Colon (tissue), 2 donors: ENCODE measurements around the gene LTK.

ENCODE experiments used
- FAIRE-seq: peaks from 2 replicates; lab custom pipeline; 2012; peaks lifted over from hg19 to GRCh38; lab: Jason Lieb, UNC
- donor health status: control.
- donor health status: control.

The LTK gene

GRCh38 chr15:41498657-41499056 is 15.0 kb downstream of the LTK start:
- no peak for FAIRE-seq

GRCh38 chr15:41495736-41496599 is 17.7 kb downstream of the LTK start:
- no peak for FAIRE-seq

- FAIRE-seq = no peak
These were observed 18.5 kb downstream of the LTK start for GRCh38 chr15:41494922-41495735.

GRCh38 chr15:41494190-41494921 is 19.3 kb downstream of the LTK start:
- FAIRE-seq = no peak

- FAIRE-seq = no peak
These were observed 19.8 kb downstream of the LTK start for GRCh38 chr15:41493902-41494189.

- no peak for FAIRE-seq
These were observed 20.3 kb downstream of the LTK start, which contains the start of gene ITPKA for GRCh38 chr15:41493205-41493901. ITPKA (plus strand) TSS chr15:41493874; CDS start chr15:41493928, 54 bp downstream.

GRCh38 chr15:41492597-41493204 is 20.9 kb downstream of the LTK start:
- FAIRE-seq = no peak

- FAIRE-seq = no peak
These were observed 21.7 kb downstream of the LTK start for GRCh38 chr15:41491889-41492288.

GRCh38 chr15:41490355-41490754 is 23.3 kb downstream of the LTK start:
- FAIRE-seq = no peak

GRCh38 chr15:41489641-41490040 is 24.0 kb downstream of the LTK start:
- FAIRE-seq = no peak

GRCh38 chr15:41487802-41488201 is 25.8 kb downstream of the LTK start:
- FAIRE-seq = no peak

- FAIRE-seq = no peak
These were observed 26.2 kb downstream of the LTK start for GRCh38 chr15:41487381-41487780.

GRCh38 chr15:41486286-41486685 is 27.3 kb downstream of the LTK start:
- FAIRE-seq = no peak

GRCh38 chr15:41484937-41485625 is 28.5 kb downstream of the LTK start:
- no peak for FAIRE-seq

- FAIRE-seq = no peak
These were observed 30.1 kb downstream of the LTK start for GRCh38 chr15:41483519-41483918.

- FAIRE-seq = no peak
These were observed 30.5 kb downstream of the LTK start for GRCh38 chr15:41483115-41483514.

- peak; percentile 85 for FAIRE-seq
These were observed 31.3 kb downstream of the LTK start for GRCh38 chr15:41482110-41482877.

GRCh38 chr15:41480396-41481140 is 33.1 kb downstream of the LTK start:
- no peak for FAIRE-seq

- no peak for FAIRE-seq
These were observed 37.1 kb downstream of the LTK start for GRCh38 chr15:41476416-41477048.
